ENCODE data around the gene COL6A1.

The COL6A1 gene

GRCh38 chr21:45989355-45990048 lies 7.9 kb downstream of the COL6A1 start:
- TF ChIP-seq EZH2 (IDR thresholded peaks at IDR 0.05; ENCODE audit: borderline replicate concordance, low read length) (no peak), CTCF (IDR thresholded peaks at IDR 0.05; ENCODE audit: low read length) (no peak)
- no peaks in the 10 kb centered on the region for H3K4me1 ChIP-seq (ENCODE audit: insufficient read depth, low read length, severe bottlenecking)
- H3K4me2 ChIP-seq (ENCODE audit: low read length), result no peak overlapping the region
- H3K4me3 ChIP-seq (ENCODE audit: low read depth, low read length, poor library complexity, severe bottlenecking), result no peak overlapping the region
- H3K36me3 ChIP-seq (ENCODE audit: insufficient read depth, low read length), result no peaks in the 10 kb centered on the region
- no peak overlapping the region for H3K9ac ChIP-seq (ENCODE audit: low read length)
- no peak overlapping the region for H2AFZ ChIP-seq (ENCODE audit: low read length)
- H3F3A ChIP-seq (ENCODE audit: insufficient read depth, low read length), result no peaks in the 10 kb centered on the region
- no peaks in the 10 kb centered on the region for H3K9me2 ChIP-seq (ENCODE audit: low read depth, low read length)
- no peaks in the 10 kb centered on the region for H3K27me3 ChIP-seq (ENCODE audit: insufficient read depth, low read length)
- H3K27ac ChIP-seq (ENCODE audit: low read depth, low read length, poor library complexity, severe bottlenecking), result no peak overlapping the region
- no peaks in the 10 kb centered on the region for H3K9me3 ChIP-seq (ENCODE audit: low read length)
- H4K20me1 ChIP-seq (ENCODE audit: insufficient read depth, low read length), result no peaks in the 10 kb centered on the region
- no peaks in the 10 kb centered on the region for H3K79me2 ChIP-seq (ENCODE audit: insufficient read depth, low read length)

- no peaks in the 10 kb centered on the region for H3F3A ChIP-seq (ENCODE audit: insufficient read depth, low read length)
- H3K9me2 ChIP-seq (ENCODE audit: low read depth, low read length), result no peaks in the 10 kb centered on the region
- no peak overlapping the region for H3K4me3 ChIP-seq (ENCODE audit: low read depth, low read length, poor library complexity, severe bottlenecking)
- no peaks in the 10 kb centered on the region for H3K79me2 ChIP-seq (ENCODE audit: insufficient read depth, low read length)
- H2AFZ ChIP-seq (ENCODE audit: low read length), result no peak overlapping the region
- no peak overlapping the region for H3K4me2 ChIP-seq (ENCODE audit: low read length)
- H3K27ac ChIP-seq (ENCODE audit: low read depth, low read length, poor library complexity, severe bottlenecking), result no peak overlapping the region
- no peaks in the 10 kb centered on the region for H4K20me1 ChIP-seq (ENCODE audit: insufficient read depth, low read length)
- no peaks in the 10 kb centered on the region for H3K4me1 ChIP-seq (ENCODE audit: insufficient read depth, low read length, severe bottlenecking)
- H3K36me3 ChIP-seq (ENCODE audit: insufficient read depth, low read length), result no peaks in the 10 kb centered on the region
- no peaks in the 10 kb centered on the region for H3K9me3 ChIP-seq (ENCODE audit: low read length)
- no peak overlapping the region for H3K9ac ChIP-seq (ENCODE audit: low read length)
- TF ChIP-seq EZH2 (IDR thresholded peaks at IDR 0.05; ENCODE audit: borderline replicate concordance, low read length) (no peak), CTCF (IDR thresholded peaks at IDR 0.05; ENCODE audit: low read length) (no peak)
- H3K27me3 ChIP-seq (ENCODE audit: insufficient read depth, low read length), result no peaks in the 10 kb centered on the region
Observed at GRCh38 chr21:45990049-45990711, 8.6 kb downstream of the COL6A1 start.

- TF ChIP-seq EZH2 (IDR thresholded peaks at IDR 0.05; ENCODE audit: borderline replicate concordance, low read length) (no peak), CTCF (IDR thresholded peaks at IDR 0.05; ENCODE audit: low read length) (no peak)
- H4K20me1 ChIP-seq (ENCODE audit: insufficient read depth, low read length), result no peaks in the 10 kb centered on the region
Observed at GRCh38 chr21:45990741-45991605, 9.4 kb downstream of the COL6A1 start.

More at GRCh38 chr21:45990741-45991605, 9.4 kb downstream of the COL6A1 start:
- Histone ChIP-seq H3K9me3 (ENCODE audit: low read length) (no peaks in the 10 kb centered on the region), H3K9ac (ENCODE audit: low read length) (no peak overlapping the region), H3K4me1 (ENCODE audit: insufficient read depth, low read length, severe bottlenecking) (no peaks in the 10 kb centered on the region), H3K4me2 (ENCODE audit: low read length) (no peak overlapping the region), H3K79me2 (ENCODE audit: insufficient read depth, low read length) (no peaks in the 10 kb centered on the region), H3K4me3 (ENCODE audit: low read depth, low read length, poor library complexity, severe bottlenecking) (no peak overlapping the region), H3K36me3 (ENCODE audit: insufficient read depth, low read length) (no peaks in the 10 kb centered on the region), H2AFZ (ENCODE audit: low read length) (no peak overlapping the region), H3K9me2 (ENCODE audit: low read depth, low read length) (no peaks in the 10 kb centered on the region), H3F3A (ENCODE audit: insufficient read depth, low read length) (no peaks in the 10 kb centered on the region), H3K27ac (ENCODE audit: low read depth, low read length, poor library complexity, severe bottlenecking) (no peak overlapping the region), H3K27me3 (ENCODE audit: insufficient read depth, low read length) (no peaks in the 10 kb centered on the region)
